Activated effector memory CD4-positive, alpha-beta T cell treated with Interleukin-2 at 50 U/mL for 16 hours (primary cell): ENCODE data around the gene EYA2.

ENCODE experiments used
- DNase-seq: peaks from one replicate; pipeline ENCODE4 v3.0.0-alpha.2; 2020

Gene EYA2

GRCh38 chr20:47122560-47122959, 227.9 kb downstream of the EYA2 start:
- no peak for DNase-seq

GRCh38 chr20:47124181-47124717, 229.6 kb downstream of the EYA2 start:
- no peak for DNase-seq

- no peak for DNase-seq
These were observed 230.8 kb downstream of the EYA2 start for GRCh38 chr20:47125508-47125757.

GRCh38 chr20:47125758-47126591, 231.3 kb downstream of the EYA2 start:
- no peak for DNase-seq

- no peak for DNase-seq
These were observed 232.1 kb downstream of the EYA2 start for GRCh38 chr20:47126709-47127108.

GRCh38 chr20:47127546-47127945, 232.9 kb downstream of the EYA2 start:
- no peak for DNase-seq

- no peak for DNase-seq
These were observed 233.4 kb downstream of the EYA2 start for GRCh38 chr20:47127999-47128398.

GRCh38 chr20:47129306-47129705, 234.7 kb downstream of the EYA2 start:
- DNase-seq = no peak

GRCh38 chr20:47133809-47134456, 239.3 kb downstream of the EYA2 start:
- DNase-seq = no peak

- no peak for DNase-seq
These were observed 242.1 kb downstream of the EYA2 start for GRCh38 chr20:47136782-47137181.

- DNase-seq = no peak
These were observed 242.7 kb downstream of the EYA2 start for GRCh38 chr20:47137231-47137870.

GRCh38 chr20:47139934-47140535, 245.4 kb downstream of the EYA2 start:
- no peak for DNase-seq

GRCh38 chr20:47141350-47141921, 246.8 kb downstream of the EYA2 start:
- DNase-seq = no peak

GRCh38 chr20:47141941-47142773, 247.5 kb downstream of the EYA2 start:
- DNase-seq = no peak

- DNase-seq = no peak
These were observed 248.1 kb downstream of the EYA2 start for GRCh38 chr20:47142774-47143170.

- DNase-seq = no peak
These were observed 249.0 kb downstream of the EYA2 start for GRCh38 chr20:47143657-47144056.

- no peak for DNase-seq
These were observed 249.8 kb downstream of the EYA2 start for GRCh38 chr20:47144463-47144862.

GRCh38 chr20:47146686-47147085, 252.0 kb downstream of the EYA2 start:
- no peak for DNase-seq

- no peak for DNase-seq
These were observed 253.4 kb downstream of the EYA2 start for GRCh38 chr20:47148059-47148458.

- no peak for DNase-seq
These were observed 255.3 kb downstream of the EYA2 start for GRCh38 chr20:47149939-47150338.

GRCh38 chr20:47150403-47151152, 255.9 kb downstream of the EYA2 start:
- DNase-seq = no peak

- no peak for DNase-seq
These were observed 257.4 kb downstream of the EYA2 start for GRCh38 chr20:47152068-47152467.
